GM12892 (cell line): ENCODE results near the gene DNAJC18.

Source experiments
- DNase-seq: peaks from one replicate; pipeline ENCODE4 v3.0.0; 2011; ENCODE audit not compliant: insufficient read length
- FAIRE-seq: peaks from 2 replicates; lab custom pipeline; 2011; peaks lifted over from hg19 to GRCh38; lab: Jason Lieb, UNC
- POLR2A ChIP-seq: IDR thresholded peaks from 2 replicates; pipeline ENCODE4 v1.6.1; 2011; ENCODE audit warnings: low read depth, low read length, control low read depth
- POLR2AphosphoS5 ChIP-seq: IDR thresholded peaks from 2 replicates; pipeline ENCODE4 v1.6.1; 2011; ENCODE audit warnings: low read depth, low read length, control low read depth
- TAF1 ChIP-seq: IDR thresholded peaks from 2 replicates; pipeline ENCODE4 v1.6.1; 2011; ENCODE audit warnings: low read depth, mild to moderate bottlenecking, control low read depth, low read length, borderline replicate concordance

DNAJC18 gene

GRCh38 chr5:139406963-139407362, 32.4 kb downstream of the DNAJC18 start:
- FAIRE-seq, result no peak
- DNase-seq, result no peak
- TF ChIP-seq POLR2A, result no peak
- TF ChIP-seq TAF1, result no peak
- no peak for TF ChIP-seq POLR2AphosphoS5

GRCh38 chr5:139404484-139404840, 34.9 kb downstream of the DNAJC18 start:
- DNase-seq (no peak), FAIRE-seq (no peak)
- TF ChIP-seq POLR2A (no peak), POLR2AphosphoS5 (no peak), TAF1 (no peak)

- DNase-seq (peak; percentile 90), FAIRE-seq (peak; percentile 86)
- TF ChIP-seq POLR2A (peak; percentile 62; the same call in 1 of the 2 replicates), TAF1 (no peak), POLR2AphosphoS5 (no peak)
Measured at GRCh38 chr5:139403787-139404483, 35.4 kb downstream of the DNAJC18 start, which contains the start of gene SPATA24. SPATA24 (minus strand) TSS chr5:139404089; CDS start chr5:139404060, 29 bp downstream.

- TF ChIP-seq POLR2A, result no peak
- no peak for TF ChIP-seq TAF1
- FAIRE-seq, result no peak
- DNase-seq, result no peak
Measured at GRCh38 chr5:139403418-139403786, 35.9 kb downstream of the DNAJC18 start.

GRCh38 chr5:139402561-139403158, 36.7 kb downstream of the DNAJC18 start:
- no peak for FAIRE-seq

GRCh38 chr5:139401546-139401945, 37.8 kb downstream of the DNAJC18 start:
- no peak for DNase-seq
- no peak for TF ChIP-seq POLR2AphosphoS5
- no peak for TF ChIP-seq TAF1
- TF ChIP-seq POLR2A, result no peak
- FAIRE-seq, result no peak

More at GRCh38 chr5:139402561-139403158, 36.7 kb downstream of the DNAJC18 start:
- no peak for DNase-seq
- TF ChIP-seq POLR2A (no peak), POLR2AphosphoS5 (no peak), TAF1 (no peak)

GRCh38 chr5:139399501-139400121, 39.7 kb downstream of the DNAJC18 start:
- TF ChIP-seq POLR2A (peak; percentile 50; the same call in 1 of the 2 replicates), POLR2AphosphoS5 (no peak)
- DNase-seq, result no peak
- FAIRE-seq, result peak; percentile 44

GRCh38 chr5:139397921-139398320, 41.4 kb downstream of the DNAJC18 start:
- DNase-seq (no peak), FAIRE-seq (no peak)
- TF ChIP-seq POLR2AphosphoS5 (no peak), POLR2A (no peak), TAF1 (no peak)

- FAIRE-seq (no peak), DNase-seq (no peak)
- no peak for TF ChIP-seq TAF1
- TF ChIP-seq POLR2AphosphoS5, result no peak
- TF ChIP-seq POLR2A, result no peak
Measured at GRCh38 chr5:139396691-139397090, 42.6 kb downstream of the DNAJC18 start.

GRCh38 chr5:139395844-139396640, 43.3 kb downstream of the DNAJC18 start:
- TF ChIP-seq TAF1, result no peak
- no peak for TF ChIP-seq POLR2AphosphoS5
- TF ChIP-seq POLR2A, result no peak
- FAIRE-seq (peak; percentile 42), DNase-seq (no peak)
